ENCODE results near the gene FADD.

FADD gene

DNA sequence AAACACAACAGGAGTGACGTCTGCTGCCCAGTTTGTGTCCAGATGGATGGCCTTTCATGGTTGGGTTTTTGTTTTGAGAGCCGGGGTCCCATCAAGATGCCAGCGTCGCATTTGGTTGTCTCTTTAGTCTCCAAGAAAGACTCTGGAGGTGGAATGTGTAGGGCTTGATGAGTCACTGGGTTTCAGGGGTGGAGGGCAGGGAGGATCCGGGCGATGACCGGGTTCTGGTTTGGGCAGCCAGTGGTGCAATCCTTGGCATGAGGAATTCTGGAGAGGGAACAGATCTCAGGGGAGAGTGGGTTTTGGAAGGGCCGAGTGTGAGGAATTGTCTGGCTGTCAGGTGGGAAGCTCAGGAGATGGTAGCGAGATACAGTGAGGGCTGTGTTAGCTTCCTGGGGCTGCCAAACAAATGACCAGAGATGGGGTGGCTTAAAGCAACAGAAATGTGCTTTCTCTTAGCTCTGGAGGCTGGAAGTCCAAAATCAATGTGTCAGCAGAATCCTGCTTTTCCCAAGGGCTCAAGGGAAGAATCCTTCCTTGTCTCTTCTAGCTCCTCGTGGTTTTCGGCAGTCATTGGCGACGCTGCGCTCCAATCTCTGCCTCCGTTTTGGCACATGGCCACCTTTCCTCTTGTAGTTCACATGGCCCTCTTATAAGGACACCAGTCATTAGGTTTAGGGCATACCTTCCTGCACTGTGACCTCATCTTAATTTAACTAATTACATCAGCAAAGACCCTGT, 41.0 kb downstream of the FADD start:
- TF ChIP-seq, protein P1, sequence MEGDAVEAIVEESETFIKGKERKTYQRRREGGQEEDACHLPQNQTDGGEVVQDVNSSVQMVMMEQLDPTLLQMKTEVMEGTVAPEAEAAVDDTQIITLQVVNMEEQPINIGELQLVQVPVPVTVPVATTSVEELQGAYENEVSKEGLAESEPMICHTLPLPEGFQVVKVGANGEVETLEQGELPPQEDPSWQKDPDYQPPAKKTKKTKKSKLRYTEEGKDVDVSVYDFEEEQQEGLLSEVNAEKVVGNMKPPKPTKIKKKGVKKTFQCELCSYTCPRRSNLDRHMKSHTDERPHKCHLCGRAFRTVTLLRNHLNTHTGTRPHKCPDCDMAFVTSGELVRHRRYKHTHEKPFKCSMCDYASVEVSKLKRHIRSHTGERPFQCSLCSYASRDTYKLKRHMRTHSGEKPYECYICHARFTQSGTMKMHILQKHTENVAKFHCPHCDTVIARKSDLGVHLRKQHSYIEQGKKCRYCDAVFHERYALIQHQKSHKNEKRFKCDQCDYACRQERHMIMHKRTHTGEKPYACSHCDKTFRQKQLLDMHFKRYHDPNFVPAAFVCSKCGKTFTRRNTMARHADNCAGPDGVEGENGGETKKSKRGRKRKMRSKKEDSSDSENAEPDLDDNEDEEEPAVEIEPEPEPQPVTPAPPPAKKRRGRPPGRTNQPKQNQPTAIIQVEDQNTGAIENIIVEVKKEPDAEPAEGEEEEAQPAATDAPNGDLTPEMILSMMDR (IDR thresholded peaks at IDR 0.05; ENCODE audit: low read depth, low read length) = no peak
- no peak overlapping the region for H3K4me3 ChIP-seq (ENCODE audit: low read depth, low read length)

DNA sequence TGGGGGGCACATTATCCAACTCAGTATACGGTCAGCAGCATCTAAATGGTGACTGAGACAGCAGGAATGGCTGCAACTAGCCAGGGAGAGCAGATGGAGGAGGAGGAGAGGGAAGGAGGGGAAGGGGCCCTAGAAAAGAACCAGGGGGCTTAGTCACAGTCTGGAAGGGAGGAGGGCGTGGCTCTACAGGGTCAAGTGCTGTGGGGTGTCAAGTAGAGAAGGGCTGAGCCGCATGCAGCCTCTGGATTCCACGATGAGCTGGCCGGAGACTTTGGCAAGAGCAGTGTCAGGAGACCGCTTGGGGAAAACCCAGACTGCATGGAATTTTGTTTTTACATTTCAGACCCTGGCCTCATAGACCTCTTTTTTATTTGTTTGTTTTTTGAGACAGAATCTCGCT, 41.6 kb downstream of the FADD start:
- TF ChIP-seq, protein P1 (IDR thresholded peaks at IDR 0.05; ENCODE audit: low read depth, low read length) = no peak
- no peak overlapping the region for H3K4me3 ChIP-seq (ENCODE audit: low read depth, low read length)

DNA sequence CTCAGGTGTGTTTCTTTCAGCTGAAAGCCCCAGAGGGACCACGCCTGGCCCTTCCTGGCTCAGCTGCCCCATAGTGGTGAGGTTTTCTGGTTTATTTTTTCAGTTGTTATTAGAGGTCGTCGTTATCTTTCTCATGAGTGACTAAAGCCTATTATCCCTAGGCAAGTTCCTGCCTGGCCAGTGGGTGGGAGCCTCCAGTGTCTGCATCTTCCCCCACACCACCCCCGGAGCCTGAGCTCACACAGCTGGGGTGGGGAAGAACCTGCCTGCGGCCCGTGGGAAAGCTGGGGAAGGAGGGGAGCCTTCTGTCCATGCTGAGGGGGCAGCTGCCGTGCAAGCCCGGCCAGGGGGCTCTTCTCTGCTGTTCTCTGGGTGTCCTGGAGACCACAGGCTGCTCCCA, 43.1 kb downstream of the FADD start:
- TF ChIP-seq, protein P1 (IDR thresholded peaks at IDR 0.05; ENCODE audit: low read depth, low read length) = no peak
- H3K4me3 ChIP-seq (ENCODE audit: low read depth, low read length) = no peak overlapping the region

DNA sequence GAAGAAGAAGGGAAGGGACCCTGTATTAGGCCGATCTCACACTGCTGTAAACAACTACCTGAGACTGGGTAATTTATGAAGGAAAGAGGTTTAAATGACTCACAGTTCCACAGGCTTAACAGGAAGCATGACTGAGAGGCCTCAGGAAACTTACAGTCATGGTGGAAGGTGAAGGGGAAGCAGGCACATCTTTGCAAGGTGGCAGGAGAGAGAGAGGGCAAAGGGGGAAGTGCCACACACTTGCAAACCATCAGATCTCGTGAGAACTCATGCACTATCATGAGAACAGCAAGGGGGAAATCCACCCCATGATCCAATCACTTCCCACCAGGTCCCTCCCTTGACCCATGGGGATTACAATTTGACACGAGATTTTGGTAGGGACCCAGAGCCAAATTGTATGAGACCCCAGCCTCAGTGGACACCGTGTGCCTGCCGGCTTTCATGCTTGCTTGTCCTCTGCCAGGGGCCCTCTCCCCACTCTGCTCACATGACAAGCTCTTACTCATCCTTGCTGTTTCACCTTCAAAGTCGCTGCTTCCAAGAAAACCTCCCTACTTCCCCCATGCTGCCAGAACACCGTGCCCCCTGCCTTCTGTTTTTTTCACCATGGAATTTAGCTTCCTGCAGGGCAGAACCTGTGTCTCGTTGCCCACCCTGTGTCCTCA, 44.1 kb downstream of the FADD start:
- TF ChIP-seq, protein P1 (IDR thresholded peaks at IDR 0.05; ENCODE audit: low read depth, low read length) = no peak
- H3K4me3 ChIP-seq (ENCODE audit: low read depth, low read length) = no peak overlapping the region

DNA sequence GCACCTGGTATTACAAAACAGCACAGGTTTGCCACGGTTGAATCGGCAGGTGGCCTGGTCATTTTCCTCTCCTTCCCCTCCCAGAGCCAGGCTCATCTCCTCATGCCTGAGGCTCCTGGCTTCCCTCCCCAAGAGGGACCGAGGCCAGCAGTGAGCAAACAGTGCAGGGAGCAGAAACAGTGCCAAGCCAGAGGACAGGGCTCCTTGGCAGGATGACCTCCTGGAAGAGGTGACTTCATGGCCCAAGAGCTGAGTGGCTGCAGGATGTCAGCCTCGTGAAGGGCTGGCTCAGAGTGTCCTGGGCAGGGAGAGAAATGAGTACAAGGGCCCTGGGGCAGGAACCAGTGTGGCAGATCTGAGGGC, 44.6 kb downstream of the FADD start:
- TF ChIP-seq, protein P1 (IDR thresholded peaks at IDR 0.05; ENCODE audit: low read depth, low read length) = no peak

DNA sequence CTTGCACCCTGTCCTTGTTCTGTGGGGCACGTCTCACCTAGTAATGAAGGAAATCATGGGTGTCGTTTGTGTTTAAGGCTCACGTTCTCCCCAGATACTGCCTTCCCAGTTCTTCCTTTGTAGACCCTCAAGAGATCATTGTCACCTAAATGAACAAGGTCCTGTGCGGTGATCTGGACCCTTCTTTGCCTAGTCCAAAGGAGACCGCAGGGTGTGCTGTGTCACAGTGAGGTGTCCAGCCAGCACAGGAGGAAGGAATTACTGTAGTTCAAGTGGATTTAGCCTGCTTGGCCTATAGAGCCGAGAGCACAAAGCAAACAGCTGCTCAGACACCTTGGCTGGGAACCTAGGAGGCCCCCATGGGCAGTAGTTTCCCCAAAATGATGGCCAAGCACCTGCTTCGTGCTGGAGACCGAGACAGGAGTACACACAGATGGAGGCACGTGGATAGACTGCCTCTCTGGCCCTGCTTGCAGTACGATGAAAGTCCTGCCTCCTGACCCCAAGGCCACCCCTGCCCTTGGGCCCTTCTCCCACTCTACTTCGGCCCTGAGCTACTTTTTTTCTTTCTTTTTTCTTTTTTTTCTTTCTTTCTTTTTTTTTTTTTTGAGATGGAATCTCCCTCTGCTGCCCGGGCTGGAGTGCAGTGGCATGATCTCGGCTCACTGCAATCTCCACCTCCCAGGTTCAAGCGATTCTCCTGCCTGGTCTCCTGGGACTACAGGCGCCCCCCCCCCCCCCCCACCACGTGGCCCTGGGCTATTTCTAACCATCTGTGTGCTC, 48.0 kb downstream of the FADD start:
- TF ChIP-seq, protein P1 (IDR thresholded peaks at IDR 0.05; ENCODE audit: low read depth, low read length) = no peak
- H3K4me3 ChIP-seq (ENCODE audit: low read depth, low read length) = no peak overlapping the region

More for the DNA sequence above, 44.6 kb downstream of the FADD start:
- no peak overlapping the region for H3K4me3 ChIP-seq (ENCODE audit: low read depth, low read length)

All from WI38 (cell line).